GM10266 (cell line): ENCODE data around the gene LIN7C.

ENCODE experiments used
- DNase-seq: peaks from one replicate; pipeline ENCODE4 v3.0.0; 2012; ENCODE audit errors: extremely low spot score
- CTCF ChIP-seq: IDR thresholded peaks from 2 replicates; pipeline ENCODE4 v1.5.1; 2012; ENCODE audit warnings: mild to moderate bottlenecking, low read depth; ENCODE audit not compliant: control insufficient read depth, insufficient read depth; ENCODE audit errors: missing control alignments

LIN7C gene

GRCh38 chr11:27445625-27446024, 60.9 kb downstream of the LIN7C start:
- DNase-seq: no peak
- TF ChIP-seq CTCF: no peak

- DNase-seq: no peak
- TF ChIP-seq CTCF: no peak
Observed at GRCh38 chr11:27444801-27445215, 61.8 kb downstream of the LIN7C start.
